Measurements from ENCODE around the gene GATA2.

- TF ChIP-seq PATZ1 (CRISPR knock-in tag; IDR thresholded peaks at IDR 0.05; ENCODE audit: borderline replicate concordance) (no peak), ARNTL (CRISPR knock-in tag; IDR thresholded peaks at IDR 0.05; ENCODE audit: borderline replicate concordance, low read depth) (no peak), POU6F1 (CRISPR knock-in tag; IDR thresholded peaks at IDR 0.05; ENCODE audit: borderline replicate concordance, low read depth) (no peak)
Measured at GRCh38 chr3:128432971-128433836, 59.8 kb downstream of the GATA2 start.

Measured in SK-N-SH treated with all-trans-retinoic acid at 6 μM for 48 hours (cell line).